NCI-H2107 (cell line): Measurements from ENCODE around the gene GNPDA1.

Source experiments
- DNase-seq: peaks from one replicate; lab custom pipeline; 2025; lab: John Stamatoyannopoulos, UW

The GNPDA1 gene

DNA sequence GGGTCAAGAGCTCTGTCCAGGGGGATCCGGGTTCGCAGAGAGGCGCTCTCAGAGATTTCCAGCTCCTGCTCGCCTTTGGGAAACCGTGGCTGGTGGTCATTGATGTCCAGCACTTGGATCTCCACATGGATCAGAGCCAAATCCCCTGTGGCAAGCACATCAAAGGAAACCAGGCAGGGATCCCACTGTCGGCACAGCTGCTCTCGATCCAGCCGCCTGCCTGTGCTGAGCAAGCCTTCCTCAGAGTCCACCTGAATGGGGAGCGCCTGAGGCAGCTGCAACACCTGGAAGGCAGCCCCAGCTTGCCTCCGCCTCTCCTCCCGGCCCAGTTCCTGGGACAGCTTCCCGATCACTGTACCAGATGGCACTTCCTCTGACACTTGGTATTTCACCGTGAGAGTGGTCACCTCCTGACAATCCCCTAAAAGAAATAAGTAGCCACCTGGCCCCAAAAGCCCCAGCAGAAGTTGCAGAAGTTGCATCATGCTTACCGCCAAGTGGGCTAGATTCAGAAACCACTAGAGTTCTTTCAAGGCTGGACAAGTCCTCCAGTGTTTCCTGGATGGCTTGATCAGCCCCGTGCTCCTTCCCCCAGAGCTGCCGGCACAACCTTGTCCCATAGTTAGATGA lies 55.3 kb downstream of the GNPDA1 start:
- DNase-seq, result no peak

DNA sequence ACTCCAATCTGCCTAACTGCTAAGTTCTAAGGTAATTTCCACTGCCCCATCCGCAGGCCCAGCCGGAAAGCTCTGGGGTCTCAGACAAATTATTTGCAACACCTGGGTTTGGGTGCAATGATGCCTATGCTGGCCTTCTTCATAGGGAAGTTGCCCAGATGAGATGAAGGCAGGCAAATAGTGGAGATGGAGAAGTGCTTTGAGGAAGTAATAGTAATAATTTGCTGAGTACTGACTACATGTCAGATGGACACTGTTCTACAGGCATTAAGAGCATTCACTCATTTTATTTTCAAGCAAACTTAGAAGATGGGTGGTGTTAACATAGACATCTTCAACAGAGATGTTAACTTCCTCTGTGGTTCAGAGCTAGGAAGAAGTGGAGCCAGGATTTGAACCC lies 58.6 kb downstream of the GNPDA1 start:
- no peak for DNase-seq

DNA sequence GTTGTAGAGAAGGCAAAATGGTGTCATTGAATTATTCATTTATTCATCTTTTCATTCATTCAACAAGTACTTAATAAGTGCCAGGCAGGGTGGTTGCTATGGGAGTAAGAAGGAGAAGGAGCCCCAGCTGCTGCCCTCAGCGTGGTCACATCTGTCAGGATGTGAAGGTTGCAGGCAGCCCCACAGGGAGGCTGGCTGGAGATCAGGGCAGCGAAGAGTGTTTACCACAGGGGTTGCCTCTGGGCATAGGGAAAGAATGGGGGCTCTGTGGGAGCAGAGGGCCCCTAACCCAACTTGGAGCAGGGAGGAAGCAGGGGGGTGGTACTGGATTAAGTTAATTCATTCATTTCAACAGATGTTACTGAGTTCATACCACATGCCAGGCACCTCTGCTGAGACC lies 60.8 kb downstream of the GNPDA1 start:
- no peak for DNase-seq

- DNase-seq, result no peak
Measured at GRCh38 chr5:141951332-141951781, 61.5 kb downstream of the GNPDA1 start.
